ENCODE measurements around the gene SLC4A4. TPM values are rescaled to one million over a fixed set of nuclear protein-coding genes. Genes with fewer than 3 reads are reported as not detected.

SLC4A4 gene
- total and polyA plus RNA-seq, 2 of the 13 experiments (the other 11 are each of a cell fraction or from before 2014, with no cell fraction given): 0.01 TPM; not detected in 1

GRCh38 chr4:71550220-71551165 is 211.7 kb downstream of the SLC4A4 start:
- Histone ChIP-seq H3K27me3 (ENCODE audit: control insufficient read depth in 1 of 2, insufficient read depth in 2 of 2, low read length in 2 of 2) (no peaks in the 10 kb centered on the region; a peak in 1 of 5 replicates), H3K79me2 (ENCODE audit: insufficient read depth, low read length) (no peaks in the 10 kb centered on the region), H3K27ac (ENCODE audit: extremely low read length, insufficient read depth, low read length) (no peak overlapping the region), H2AFZ (ENCODE audit: low read length) (no peak overlapping the region), H3K9ac (ENCODE audit: insufficient read depth, low read depth, low read length) (no peak overlapping the region), H3K4me3 (replicated peaks in 1 of 3; ENCODE audit: insufficient read depth in 1 of 3, low read depth in 2 of 3, low read length in 3 of 3) (no peak overlapping the region; a peak in 1 of 6 replicates), H3K36me3 (replicated peaks in 1 of 2; ENCODE audit: control insufficient read depth in 1 of 2, insufficient read depth in 2 of 2, low read length in 2 of 2) (no peaks in the 10 kb centered on the region), H3K9me3 (ENCODE audit: low read length) (no peaks in the 10 kb centered on the region), H3K4me2 (ENCODE audit: low read depth, low read length) (peak overlapping the region; percentile 54), H3K4me1 (ENCODE audit: insufficient read depth, low read length) (peaks cover 20% of the 10 kb centered on the region), H4K20me1 (ENCODE audit: insufficient read depth, low read length) (no peaks in the 10 kb centered on the region)
- CTCF ChIA-PET (ENCODE audit: low intra/inter-chr PET ratio, low total read pairs): no interaction called here
- FAIRE-seq (peak; percentile 59), ATAC-seq (peak; percentile 88), DNase-seq (ENCODE audit: low spot score) (no peak)
- under 1% methylated on average over 7 of the region's 7 CpGs for WGBS (ENCODE audit: low lambda C conversion rate)
- POLR2A ChIA-PET: no interaction called here
- in situ Hi-C loops (cut with HindIII; ENCODE audit: extremely low pct_ligation_motif_present, low pct_unique_long_range_greater_than_20kb) (loop anchor here (10.0 kb wide), 1 partner anchor 366 kb away; no protein-coding TSS in a partner anchor), intact Hi-C loops (cut with micrococcal nuclease; ENCODE audit: unreplicated experiment) (loop anchor here (10.0 kb wide), 1 partner anchor 946 kb away; no protein-coding TSS in a partner anchor)
- BruUV-seq (replicated peaks): no TSS peak
- TF ChIP-seq, protein P1, sequence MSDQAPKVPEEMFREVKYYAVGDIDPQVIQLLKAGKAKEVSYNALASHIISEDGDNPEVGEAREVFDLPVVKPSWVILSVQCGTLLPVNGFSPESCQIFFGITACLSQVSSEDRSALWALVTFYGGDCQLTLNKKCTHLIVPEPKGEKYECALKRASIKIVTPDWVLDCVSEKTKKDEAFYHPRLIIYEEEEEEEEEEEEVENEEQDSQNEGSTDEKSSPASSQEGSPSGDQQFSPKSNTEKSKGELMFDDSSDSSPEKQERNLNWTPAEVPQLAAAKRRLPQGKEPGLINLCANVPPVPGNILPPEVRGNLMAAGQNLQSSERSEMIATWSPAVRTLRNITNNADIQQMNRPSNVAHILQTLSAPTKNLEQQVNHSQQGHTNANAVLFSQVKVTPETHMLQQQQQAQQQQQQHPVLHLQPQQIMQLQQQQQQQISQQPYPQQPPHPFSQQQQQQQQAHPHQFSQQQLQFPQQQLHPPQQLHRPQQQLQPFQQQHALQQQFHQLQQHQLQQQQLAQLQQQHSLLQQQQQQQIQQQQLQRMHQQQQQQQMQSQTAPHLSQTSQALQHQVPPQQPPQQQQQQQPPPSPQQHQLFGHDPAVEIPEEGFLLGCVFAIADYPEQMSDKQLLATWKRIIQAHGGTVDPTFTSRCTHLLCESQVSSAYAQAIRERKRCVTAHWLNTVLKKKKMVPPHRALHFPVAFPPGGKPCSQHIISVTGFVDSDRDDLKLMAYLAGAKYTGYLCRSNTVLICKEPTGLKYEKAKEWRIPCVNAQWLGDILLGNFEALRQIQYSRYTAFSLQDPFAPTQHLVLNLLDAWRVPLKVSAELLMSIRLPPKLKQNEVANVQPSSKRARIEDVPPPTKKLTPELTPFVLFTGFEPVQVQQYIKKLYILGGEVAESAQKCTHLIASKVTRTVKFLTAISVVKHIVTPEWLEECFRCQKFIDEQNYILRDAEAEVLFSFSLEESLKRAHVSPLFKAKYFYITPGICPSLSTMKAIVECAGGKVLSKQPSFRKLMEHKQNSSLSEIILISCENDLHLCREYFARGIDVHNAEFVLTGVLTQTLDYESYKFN (CRISPR knock-in tag; conservative IDR thresholded peaks at IDR 0.05): peak; percentile 54
- TF ChIP-seq ZNF670 (CRISPR knock-in tag; IDR thresholded peaks at IDR 0.05; ENCODE audit: borderline replicate concordance): no peak
- TF ChIP-seq RXRB (CRISPR knock-in tag; IDR thresholded peaks at IDR 0.05; ENCODE audit: borderline replicate concordance): peak; percentile 15; the same call in 1 of the 2 replicates
- TF ChIP-seq KLF13 (CRISPR knock-in tag; IDR thresholded peaks at IDR 0.05): no peak
- peak; percentile 28 for TF ChIP-seq NR2F6 (IDR thresholded peaks at IDR 0.05)
- TF ChIP-seq NR2F6 (CRISPR knock-in tag; IDR thresholded peaks at IDR 0.05): no peak
- no peak for TF ChIP-seq SRY (CRISPR knock-in tag; IDR thresholded peaks at IDR 0.05)
- peak; percentile 26; the same call in 1 of the 2 replicates for TF ChIP-seq STAG1 (CRISPR knock-in tag; IDR thresholded peaks at IDR 0.05)
- TF ChIP-seq, protein P2, sequence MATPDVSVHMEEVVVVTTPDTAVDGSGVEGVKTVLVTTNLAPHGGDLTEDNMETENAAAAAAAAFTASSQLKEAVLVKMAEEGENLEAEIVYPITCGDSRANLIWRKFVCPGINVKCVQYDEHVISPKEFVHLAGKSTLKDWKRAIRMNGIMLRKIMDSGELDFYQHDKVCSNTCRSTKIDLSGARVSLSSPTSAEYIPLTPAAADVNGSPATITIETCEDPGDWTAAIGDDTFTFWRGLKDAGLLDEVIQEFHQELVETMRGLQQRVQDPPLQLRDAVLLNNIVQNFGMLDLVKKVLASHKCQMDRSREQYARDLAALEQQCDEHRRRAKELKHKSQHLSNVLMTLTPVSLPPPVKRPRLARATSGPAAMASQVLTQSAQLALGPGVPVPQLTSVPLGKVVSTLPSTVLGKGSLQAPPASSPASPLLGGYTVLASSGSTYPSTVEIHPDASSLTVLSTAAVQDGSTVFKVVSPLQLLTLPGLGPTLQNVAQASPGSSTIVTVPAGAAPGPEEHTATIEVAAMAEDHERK (CRISPR knock-in tag; IDR thresholded peaks at IDR 0.05; ENCODE audit: low read depth): no peak
- no peak for TF ChIP-seq DRAP1 (CRISPR knock-in tag; IDR thresholded peaks at IDR 0.05)
- TF ChIP-seq, protein P3, sequence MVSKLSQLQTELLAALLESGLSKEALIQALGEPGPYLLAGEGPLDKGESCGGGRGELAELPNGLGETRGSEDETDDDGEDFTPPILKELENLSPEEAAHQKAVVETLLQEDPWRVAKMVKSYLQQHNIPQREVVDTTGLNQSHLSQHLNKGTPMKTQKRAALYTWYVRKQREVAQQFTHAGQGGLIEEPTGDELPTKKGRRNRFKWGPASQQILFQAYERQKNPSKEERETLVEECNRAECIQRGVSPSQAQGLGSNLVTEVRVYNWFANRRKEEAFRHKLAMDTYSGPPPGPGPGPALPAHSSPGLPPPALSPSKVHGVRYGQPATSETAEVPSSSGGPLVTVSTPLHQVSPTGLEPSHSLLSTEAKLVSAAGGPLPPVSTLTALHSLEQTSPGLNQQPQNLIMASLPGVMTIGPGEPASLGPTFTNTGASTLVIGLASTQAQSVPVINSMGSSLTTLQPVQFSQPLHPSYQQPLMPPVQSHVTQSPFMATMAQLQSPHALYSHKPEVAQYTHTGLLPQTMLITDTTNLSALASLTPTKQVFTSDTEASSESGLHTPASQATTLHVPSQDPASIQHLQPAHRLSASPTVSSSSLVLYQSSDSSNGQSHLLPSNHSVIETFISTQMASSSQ (IDR thresholded peaks at IDR 0.05; ENCODE audit: low read depth): peak; percentile 53; the same call in 1 of the 2 replicates
- TF ChIP-seq, protein P3 (CRISPR knock-in tag; IDR thresholded peaks at IDR 0.05; ENCODE audit: borderline replicate concordance): no peak
- 0 out of 2 replicates have a peak, but pooled peaks have one; percentile 33 for TF ChIP-seq ONECUT2 (CRISPR knock-in tag; IDR thresholded peaks at IDR 0.05)
- TF ChIP-seq FLYWCH1 (CRISPR knock-in tag; IDR thresholded peaks at IDR 0.05): no peak

Measured in HepG2 (cell line).